Measurements from ENCODE around the gene HECA. TPM values are rescaled to one million over a fixed set of nuclear protein-coding genes. Genes with fewer than 3 reads are reported as not detected.
A peak's percentile ranks its signal among the peaks of the same experiment; 100 is the strongest.

Gene HECA
- total RNA-seq, 4 donors from 2014 or later: 31.9 to 39.3 (median 35.7) TPM

DNA sequence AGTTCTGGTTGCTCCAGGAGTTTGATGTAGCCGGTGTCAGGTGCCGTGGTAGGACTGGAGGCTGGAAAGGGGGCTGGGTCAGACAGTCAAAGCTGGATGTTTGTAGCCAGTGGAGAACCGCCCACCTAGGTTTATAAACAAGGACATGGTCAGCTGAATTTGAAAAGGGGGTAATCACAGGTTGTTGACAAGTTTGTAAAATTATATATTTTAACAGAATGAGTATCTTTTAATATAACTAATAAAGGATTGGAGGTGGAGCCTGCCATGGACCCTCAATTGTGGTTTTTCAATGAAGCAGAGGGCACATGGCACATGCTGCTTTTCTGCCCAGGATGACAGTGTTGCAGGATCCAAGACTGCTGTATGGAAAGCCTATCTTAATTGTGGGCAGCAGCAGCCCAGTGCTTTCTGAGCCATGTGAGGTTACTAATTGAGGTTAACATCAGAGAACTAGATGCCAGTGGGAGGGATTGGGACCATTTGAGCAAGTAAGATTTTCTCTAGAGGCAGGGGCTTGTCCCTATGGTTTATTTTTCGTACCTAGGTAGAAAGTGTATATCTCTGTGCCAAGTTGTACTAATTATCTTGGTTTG is 9.7 kb downstream of the HECA start:
- TF ChIP-seq, protein P1, sequence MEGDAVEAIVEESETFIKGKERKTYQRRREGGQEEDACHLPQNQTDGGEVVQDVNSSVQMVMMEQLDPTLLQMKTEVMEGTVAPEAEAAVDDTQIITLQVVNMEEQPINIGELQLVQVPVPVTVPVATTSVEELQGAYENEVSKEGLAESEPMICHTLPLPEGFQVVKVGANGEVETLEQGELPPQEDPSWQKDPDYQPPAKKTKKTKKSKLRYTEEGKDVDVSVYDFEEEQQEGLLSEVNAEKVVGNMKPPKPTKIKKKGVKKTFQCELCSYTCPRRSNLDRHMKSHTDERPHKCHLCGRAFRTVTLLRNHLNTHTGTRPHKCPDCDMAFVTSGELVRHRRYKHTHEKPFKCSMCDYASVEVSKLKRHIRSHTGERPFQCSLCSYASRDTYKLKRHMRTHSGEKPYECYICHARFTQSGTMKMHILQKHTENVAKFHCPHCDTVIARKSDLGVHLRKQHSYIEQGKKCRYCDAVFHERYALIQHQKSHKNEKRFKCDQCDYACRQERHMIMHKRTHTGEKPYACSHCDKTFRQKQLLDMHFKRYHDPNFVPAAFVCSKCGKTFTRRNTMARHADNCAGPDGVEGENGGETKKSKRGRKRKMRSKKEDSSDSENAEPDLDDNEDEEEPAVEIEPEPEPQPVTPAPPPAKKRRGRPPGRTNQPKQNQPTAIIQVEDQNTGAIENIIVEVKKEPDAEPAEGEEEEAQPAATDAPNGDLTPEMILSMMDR (IDR thresholded peaks at IDR 0.05): no peak
- TF ChIP-seq POLR2A (IDR thresholded peaks at IDR 0.05): no peak
- Histone ChIP-seq H3K27ac (no peak overlapping the region), H3K4me1 (peaks cover 0 to 49% (median 19%) of the 10 kb centered on the region in 4 donors), H3K36me3 (no peaks in the 10 kb centered on the region), H3K4me3 (no peak overlapping the region), H3K27me3 (no peaks in the 10 kb centered on the region), H3K9me3 (no peaks in the 10 kb centered on the region)
- DNase-seq (ENCODE audit: low spot score in 2 of 2): no peak
- WGBS, 2 donors: 87 to 89% methylated on average over 4 of the region's 4 CpGs

- TF ChIP-seq, protein P1 (IDR thresholded peaks at IDR 0.05): no peak
- TF ChIP-seq POLR2A (IDR thresholded peaks at IDR 0.05): no peak
- TF ChIP-seq EP300 (IDR thresholded peaks at IDR 0.05): no peak
- Histone ChIP-seq H3K27me3 (no peaks in the 10 kb centered on the region), H3K9me3 (no peaks in the 10 kb centered on the region), H3K4me1 (peaks cover 0 to 52% (median 23%) of the 10 kb centered on the region in 4 donors), H3K4me3 (no peak overlapping the region), H3K36me3 (no peaks in the 10 kb centered on the region), H3K27ac (no peak overlapping the region)
- WGBS, 2 donors: 63 to 72% methylated on average over 3 of the region's 3 CpGs
- DNase-seq (ENCODE audit: low spot score in 2 of 2): no peak
Measured at GRCh38 chr6:139145661-139146060, 10.8 kb downstream of the HECA start.

GRCh38 chr6:139146317-139146726 is 11.4 kb downstream of the HECA start:
- no peaks in the 10 kb centered on the region for H3K27me3 ChIP-seq
- peaks cover 0 to 59% (median 25%) of the 10 kb centered on the region in 4 donors for H3K4me1 ChIP-seq
- no peak overlapping the region for H3K27ac ChIP-seq
- 86 to 93% methylated on average over 5 of the region's 5 CpGs for WGBS, 2 donors
- H3K36me3 ChIP-seq: no peaks in the 10 kb centered on the region
- DNase-seq (ENCODE audit: low spot score in 2 of 2): no peak
- H3K4me3 ChIP-seq: no peak overlapping the region
- TF ChIP-seq EP300 (IDR thresholded peaks at IDR 0.05) (no peak), POLR2A (IDR thresholded peaks at IDR 0.05) (no peak)
- TF ChIP-seq, protein P1 (IDR thresholded peaks at IDR 0.05): no peak
- H3K9me3 ChIP-seq: no peaks in the 10 kb centered on the region

DNA sequence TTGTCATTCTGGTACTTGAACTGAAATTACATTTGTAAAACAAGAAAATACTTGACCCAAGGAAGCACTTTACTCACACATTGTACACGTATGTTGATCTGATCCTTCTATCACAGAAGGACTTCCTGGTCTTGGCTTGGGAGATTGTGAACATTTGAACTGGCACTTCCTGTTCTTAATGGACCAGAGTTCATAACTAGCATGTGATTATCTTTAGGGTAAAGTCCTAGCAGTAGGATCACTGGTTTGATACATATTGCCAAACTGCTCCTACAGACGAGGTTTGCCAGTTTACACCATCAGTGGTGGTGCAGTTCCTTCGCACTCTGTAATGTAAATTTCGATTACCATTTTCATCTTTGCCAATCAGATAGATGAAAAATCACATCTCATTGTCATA is 12.7 kb downstream of the HECA start:
- TF ChIP-seq, protein P1 (IDR thresholded peaks at IDR 0.05): no peak
- TF ChIP-seq POLR2A (IDR thresholded peaks at IDR 0.05) (no peak), EP300 (IDR thresholded peaks at IDR 0.05) (no peak)
- peaks cover 0 to 72% (median 26%) of the 10 kb centered on the region in 4 donors for H3K4me1 ChIP-seq

GRCh38 chr6:139148557-139149235 is 13.8 kb downstream of the HECA start:
- TF ChIP-seq POLR2A (IDR thresholded peaks at IDR 0.05) (no peak), EP300 (IDR thresholded peaks at IDR 0.05) (no peak)
- TF ChIP-seq, protein P1 (IDR thresholded peaks at IDR 0.05): no peak

More for the DNA sequence above, 12.7 kb downstream of the HECA start:
- Histone ChIP-seq H3K27ac (peak overlapping the region in 1 of 4 donors; percentile 19), H3K27me3 (no peaks in the 10 kb centered on the region), H3K36me3 (no peaks in the 10 kb centered on the region), H3K4me3 (no peak overlapping the region), H3K9me3 (no peaks in the 10 kb centered on the region)
- 87 to 90% methylated on average over 4 of the region's 4 CpGs for WGBS, 2 donors
- no peak for DNase-seq (ENCODE audit: low spot score in 2 of 2)

More at GRCh38 chr6:139148557-139149235, 13.8 kb downstream of the HECA start:
- no peak for DNase-seq (ENCODE audit: low spot score in 2 of 2)
- no peaks in the 10 kb centered on the region for H3K36me3 ChIP-seq
- no peaks in the 10 kb centered on the region for H3K9me3 ChIP-seq
- no peak overlapping the region for H3K4me3 ChIP-seq
- peaks cover 0 to 81% (median 30%) of the 10 kb centered on the region in 4 donors for H3K4me1 ChIP-seq
- H3K27me3 ChIP-seq: no peaks in the 10 kb centered on the region
- no peak overlapping the region for H3K27ac ChIP-seq
- WGBS, 2 donors: 60 to 72% methylated on average over 6 to 7 of the region's 7 CpGs
